ENCODE results near the gene GPR65. TPM values are rescaled to one million over a fixed set of nuclear protein-coding genes. Genes with fewer than 3 reads are reported as not detected.

The GPR65 gene
- total RNA-seq, 1 experiment from 2014 or later, result not detected

GRCh38 chr14:88012495-88012894 is 7.6 kb downstream of the GPR65 start:
- BruUV-seq (replicated peaks), result no TSS peak
- intact Hi-C loops (cut with micrococcal nuclease; ENCODE audit: unreplicated experiment), result loop anchor here (5.0 to 10.0 kb wide), 2 partner anchors 220 to 362 kb away; no protein-coding TSS in a partner anchor
- POLR2A ChIA-PET (ENCODE audit: low non-redundant PET), result no interaction called here

GRCh38 chr14:88013750-88014349 is 8.9 kb downstream of the GPR65 start:
- DNase-seq (ENCODE audit: low spot score), result peak; percentile 76
- no TSS peak for BruUV-seq (replicated peaks)
- TF ChIP-seq EZH2 (IDR thresholded peaks at IDR 0.05; ENCODE audit: borderline replicate concordance, low read depth, low read length, poor library complexity, severe bottlenecking) (no peak), CTCF (conservative IDR thresholded peaks at IDR 0.05; ENCODE audit: low read depth, low read length) (peak; percentile 78)
- Histone ChIP-seq H3K4me3 (ENCODE audit: low read depth, low read length, poor library complexity, severe bottlenecking) (no peak overlapping the region), H3K36me3 (ENCODE audit: insufficient read depth, low read length, poor library complexity, severe bottlenecking) (no peaks in the 10 kb centered on the region), H3K27ac (ENCODE audit: low read depth, low read length, poor library complexity, severe bottlenecking) (no peak overlapping the region), H3K27me3 (replicated peaks; ENCODE audit: insufficient read depth, low read depth, low read length, poor library complexity) (peaks cover 8% of the 10 kb centered on the region), H3K9me3 (ENCODE audit: low read depth, low read length, poor library complexity, severe bottlenecking) (no peaks in the 10 kb centered on the region), H3K4me1 (ENCODE audit: insufficient read depth, low read length, poor library complexity, severe bottlenecking) (no peaks in the 10 kb centered on the region)
- intact Hi-C loops (cut with micrococcal nuclease; ENCODE audit: unreplicated experiment), result loop anchor here (1.0 to 10.0 kb wide), 3 partner anchors 154 to 361 kb away; no protein-coding TSS in a partner anchor
- ChIA-PET CTCF (interaction anchor here (0.8 to 3.0 kb wide), 3 partner anchors 155 to 366 kb away, joined by 4 to 26 read pairs (median 6); no protein-coding TSS in a partner anchor), POLR2A (ENCODE audit: low non-redundant PET) (no interaction called here)

More at GRCh38 chr14:88012495-88012894, 7.6 kb downstream of the GPR65 start:
- Histone ChIP-seq H3K36me3 (ENCODE audit: insufficient read depth, low read length, poor library complexity, severe bottlenecking) (no peaks in the 10 kb centered on the region), H3K4me1 (ENCODE audit: insufficient read depth, low read length, poor library complexity, severe bottlenecking) (no peaks in the 10 kb centered on the region), H3K27me3 (replicated peaks; ENCODE audit: insufficient read depth, low read depth, low read length, poor library complexity) (peaks cover 8% of the 10 kb centered on the region), H3K27ac (ENCODE audit: low read depth, low read length, poor library complexity, severe bottlenecking) (no peak overlapping the region), H3K4me3 (ENCODE audit: low read depth, low read length, poor library complexity, severe bottlenecking) (no peak overlapping the region), H3K9me3 (ENCODE audit: low read depth, low read length, poor library complexity, severe bottlenecking) (no peaks in the 10 kb centered on the region)
- CTCF ChIA-PET, result interaction anchor here (0.7 kb wide), 1 partner anchor 1239 kb away, joined by 5 read pairs; no protein-coding TSS in a partner anchor
- no peak for TF ChIP-seq CTCF (conservative IDR thresholded peaks at IDR 0.05; ENCODE audit: low read depth, low read length)
- TF ChIP-seq EZH2 (IDR thresholded peaks at IDR 0.05; ENCODE audit: borderline replicate concordance, low read depth, low read length, poor library complexity, severe bottlenecking), result no peak
- no peak for DNase-seq (ENCODE audit: low spot score)

- POLR2A ChIA-PET (ENCODE audit: low non-redundant PET), result no interaction called here
Measured at GRCh38 chr14:88016768-88017167, 11.8 kb downstream of the GPR65 start.

More at GRCh38 chr14:88016768-88017167, 11.8 kb downstream of the GPR65 start:
- Histone ChIP-seq H3K36me3 (ENCODE audit: insufficient read depth, low read length, poor library complexity, severe bottlenecking) (no peaks in the 10 kb centered on the region), H3K27ac (ENCODE audit: low read depth, low read length, poor library complexity, severe bottlenecking) (no peak overlapping the region), H3K9me3 (ENCODE audit: low read depth, low read length, poor library complexity, severe bottlenecking) (no peaks in the 10 kb centered on the region), H3K4me3 (ENCODE audit: low read depth, low read length, poor library complexity, severe bottlenecking) (no peak overlapping the region), H3K27me3 (replicated peaks; ENCODE audit: insufficient read depth, low read depth, low read length, poor library complexity) (peaks cover 8% of the 10 kb centered on the region), H3K4me1 (ENCODE audit: insufficient read depth, low read length, poor library complexity, severe bottlenecking) (no peaks in the 10 kb centered on the region)
- no TSS peak for BruUV-seq (replicated peaks)
- no peak for DNase-seq (ENCODE audit: low spot score)
- no peak for TF ChIP-seq CTCF (conservative IDR thresholded peaks at IDR 0.05; ENCODE audit: low read depth, low read length)
- no peak for TF ChIP-seq EZH2 (IDR thresholded peaks at IDR 0.05; ENCODE audit: borderline replicate concordance, low read depth, low read length, poor library complexity, severe bottlenecking)
- intact Hi-C loops (cut with micrococcal nuclease; ENCODE audit: unreplicated experiment), result loop anchor here (10.0 kb wide), 1 partner anchor 358 kb away; no protein-coding TSS in a partner anchor
- CTCF ChIA-PET, result no interaction called here

Data from A673 (cell line).